DOHH2 (cell line): Measurements from ENCODE around the gene NRCAM.

Source experiments
- EZH2phosphoT487 ChIP-seq: fragments of 200-600 bp; sonication (generic); IDR thresholded peaks from 2 replicates; pipeline ENCODE4 v1.6.1; 2017; ENCODE audit warnings: borderline replicate concordance, mild to moderate bottlenecking, antibody characterized with exemption, low read length, moderate library complexity, mixed read lengths
- TF ChIP-seq, protein P1 (sequence below): fragments of 200-600 bp; sonication (generic); IDR thresholded peaks from one replicate; pipeline ENCODE4 v1.5.1; 2014; ENCODE audit warnings: antibody characterized with exemption, mild to moderate bottlenecking, low read depth, low read length; ENCODE audit not compliant: poor library complexity, severe bottlenecking

GRCh38 chr7:108340856-108341411 is 115.3 kb downstream of the NRCAM start:
- TF ChIP-seq, protein P1, sequence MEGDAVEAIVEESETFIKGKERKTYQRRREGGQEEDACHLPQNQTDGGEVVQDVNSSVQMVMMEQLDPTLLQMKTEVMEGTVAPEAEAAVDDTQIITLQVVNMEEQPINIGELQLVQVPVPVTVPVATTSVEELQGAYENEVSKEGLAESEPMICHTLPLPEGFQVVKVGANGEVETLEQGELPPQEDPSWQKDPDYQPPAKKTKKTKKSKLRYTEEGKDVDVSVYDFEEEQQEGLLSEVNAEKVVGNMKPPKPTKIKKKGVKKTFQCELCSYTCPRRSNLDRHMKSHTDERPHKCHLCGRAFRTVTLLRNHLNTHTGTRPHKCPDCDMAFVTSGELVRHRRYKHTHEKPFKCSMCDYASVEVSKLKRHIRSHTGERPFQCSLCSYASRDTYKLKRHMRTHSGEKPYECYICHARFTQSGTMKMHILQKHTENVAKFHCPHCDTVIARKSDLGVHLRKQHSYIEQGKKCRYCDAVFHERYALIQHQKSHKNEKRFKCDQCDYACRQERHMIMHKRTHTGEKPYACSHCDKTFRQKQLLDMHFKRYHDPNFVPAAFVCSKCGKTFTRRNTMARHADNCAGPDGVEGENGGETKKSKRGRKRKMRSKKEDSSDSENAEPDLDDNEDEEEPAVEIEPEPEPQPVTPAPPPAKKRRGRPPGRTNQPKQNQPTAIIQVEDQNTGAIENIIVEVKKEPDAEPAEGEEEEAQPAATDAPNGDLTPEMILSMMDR: no peak
- TF ChIP-seq EZH2phosphoT487: no peak
